ENCODE results near the gene IFITM2. TPM values are rescaled to one million over a fixed set of nuclear protein-coding genes. Genes with fewer than 3 reads are reported as not detected.

Gene IFITM2
- total and polyA plus RNA-seq, 2 of the 4 experiments (the other 2 are of a cell fraction): 31.2 to 564 TPM

DNA sequence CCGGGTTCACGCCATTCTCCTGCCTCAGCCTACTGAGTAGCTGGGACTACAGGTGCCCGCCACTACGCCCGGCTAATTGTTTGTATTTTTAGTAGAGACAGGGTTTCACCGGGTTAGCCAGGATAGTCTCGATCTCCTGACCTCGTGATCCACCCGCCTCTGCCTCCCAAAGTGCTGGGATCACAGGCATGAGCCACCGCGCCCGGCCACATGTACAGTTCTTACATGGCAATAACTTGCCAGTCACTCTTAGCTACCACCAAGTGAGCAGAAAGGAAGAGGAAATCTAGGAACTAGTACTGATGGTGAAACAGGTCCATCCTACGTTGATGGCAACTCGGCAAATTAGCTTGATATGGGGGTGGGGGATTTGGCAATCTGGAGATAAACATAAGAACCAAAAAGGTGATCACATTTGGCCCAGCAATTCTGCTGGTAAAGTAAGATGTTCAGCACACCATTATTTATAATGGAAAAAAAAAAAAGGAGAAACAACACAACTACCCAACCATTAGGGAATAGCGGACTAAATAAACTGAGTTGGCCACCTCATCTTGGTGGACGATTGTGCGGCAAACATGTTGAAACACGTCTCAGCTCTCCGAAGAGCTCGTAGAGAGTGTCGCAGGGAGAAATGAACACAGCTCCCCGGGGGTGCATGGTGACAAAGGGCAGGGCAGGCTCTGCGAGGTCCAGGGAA, 24.1 kb upstream of the IFITM2 start:
- ChIA-PET POLR2A (ENCODE audit: unreplicated experiment) (no interaction called here), CTCF (no interaction called here)
- Histone ChIP-seq H3K18ac (ENCODE audit: low read depth, low read length) (no peak overlapping the region), H2BK120ac (ENCODE audit: low read depth, low read length) (no peak overlapping the region), H3K27ac (ENCODE audit: insufficient read depth, low read length) (no peak overlapping the region), H2AFZ (replicated peaks; ENCODE audit: low read length, poor library complexity) (no peak overlapping the region), H2BK20ac (ENCODE audit: low read depth, low read length) (no peak overlapping the region), H2AK5ac (ENCODE audit: low read depth, low read length) (no peak overlapping the region), H3K4me3 (ENCODE audit: insufficient read depth, low read depth, low read length) (no peak overlapping the region), H2BK5ac (ENCODE audit: low read depth, low read length, poor library complexity, severe bottlenecking) (no peak overlapping the region), H4K91ac (ENCODE audit: insufficient read depth, low read depth, low read length) (no peak overlapping the region), H4K20me1 (ENCODE audit: insufficient read depth, low read length) (no peaks in the 10 kb centered on the region), H3K9me3 (ENCODE audit: control insufficient read depth, insufficient read depth, low read length) (no peaks in the 10 kb centered on the region), H3K14ac (replicated peaks; ENCODE audit: low read depth, low read length) (no peak overlapping the region), H3K4ac (ENCODE audit: low read depth, low read length) (no peak overlapping the region), H3K4me2 (ENCODE audit: low read depth, low read length) (no peak overlapping the region), H2BK15ac (ENCODE audit: low read depth, low read length) (no peak overlapping the region), H3K9me1 (ENCODE audit: insufficient read depth, low read length) (no peaks in the 10 kb centered on the region), H3K23ac (ENCODE audit: low read depth, low read length) (no peak overlapping the region), H3K27me3 (ENCODE audit: control insufficient read depth, insufficient read depth, low read length) (peaks cover 66% of the 10 kb centered on the region), H3K4me1 (ENCODE audit: control insufficient read depth, insufficient read depth, low read length) (peaks cover 2% of the 10 kb centered on the region; the same call in 1 of the 2 replicates), H3K9ac (ENCODE audit: low read depth, low read length) (no peak overlapping the region), H4K5ac (ENCODE audit: low read depth, low read length) (no peak overlapping the region), H3K79me1 (ENCODE audit: low read depth in 1 of 2, low read length in 2 of 2) (no peaks in the 10 kb centered on the region), H2AK9ac (replicated peaks; ENCODE audit: low read depth, low read length, poor library complexity) (no peak overlapping the region), H3K56ac (ENCODE audit: extremely low read depth, insufficient read depth, low read length) (no peak overlapping the region), H4K8ac (ENCODE audit: low read depth in 2 of 2, low read length in 2 of 2) (no peak overlapping the region), H3K36me3 (ENCODE audit: control insufficient read depth, insufficient read depth, low read length) (no peaks in the 10 kb centered on the region)
- WGBS, 2 experiments (ENCODE audit: extremely low coverage in 2 of 2, insufficient read length in 1 of 2): 100% methylated on average over 3 of the region's 23 CpGs; no CpG with 5 or more reads in 1 of the 2 experiments
- no peak for TF ChIP-seq SMC3 (IDR thresholded peaks at IDR 0.05; ENCODE audit: low read depth, low read length)
- no peak for TF ChIP-seq MAFK (IDR thresholded peaks at IDR 0.05; ENCODE audit: low read depth, low read length)
- TF ChIP-seq BHLHE40 (IDR thresholded peaks at IDR 0.05; ENCODE audit: low read depth, low read length): no peak
- TF ChIP-seq FOS (IDR thresholded peaks at IDR 0.05; ENCODE audit: low read depth, low read length): no peak
- TF ChIP-seq RCOR1 (IDR thresholded peaks at IDR 0.05; ENCODE audit: insufficient replicate concordance, low read length): no peak
- TF ChIP-seq POLR2A (IDR thresholded peaks at IDR 0.05; ENCODE audit: low read depth, low read length): no peak
- TF ChIP-seq CHD1 (IDR thresholded peaks at IDR 0.05; ENCODE audit: low read depth, low read length): no peak
- no peak for TF ChIP-seq RAD21 (IDR thresholded peaks at IDR 0.05; ENCODE audit: low read length)
- no peak for TF ChIP-seq NFE2L2 (IDR thresholded peaks at IDR 0.05; ENCODE audit: low read depth, low read length)
- TF ChIP-seq RFX5 (IDR thresholded peaks at IDR 0.05; ENCODE audit: low read depth, low read length): no peak
- no peak for TF ChIP-seq MXI1 (IDR thresholded peaks at IDR 0.05; ENCODE audit: borderline replicate concordance, low read depth, low read length)
- TF ChIP-seq, protein P1, sequence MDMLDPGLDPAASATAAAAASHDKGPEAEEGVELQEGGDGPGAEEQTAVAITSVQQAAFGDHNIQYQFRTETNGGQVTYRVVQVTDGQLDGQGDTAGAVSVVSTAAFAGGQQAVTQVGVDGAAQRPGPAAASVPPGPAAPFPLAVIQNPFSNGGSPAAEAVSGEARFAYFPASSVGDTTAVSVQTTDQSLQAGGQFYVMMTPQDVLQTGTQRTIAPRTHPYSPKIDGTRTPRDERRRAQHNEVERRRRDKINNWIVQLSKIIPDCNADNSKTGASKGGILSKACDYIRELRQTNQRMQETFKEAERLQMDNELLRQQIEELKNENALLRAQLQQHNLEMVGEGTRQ (IDR thresholded peaks at IDR 0.05; ENCODE audit: low read depth, low read length): no peak
- TF ChIP-seq, protein P2, sequence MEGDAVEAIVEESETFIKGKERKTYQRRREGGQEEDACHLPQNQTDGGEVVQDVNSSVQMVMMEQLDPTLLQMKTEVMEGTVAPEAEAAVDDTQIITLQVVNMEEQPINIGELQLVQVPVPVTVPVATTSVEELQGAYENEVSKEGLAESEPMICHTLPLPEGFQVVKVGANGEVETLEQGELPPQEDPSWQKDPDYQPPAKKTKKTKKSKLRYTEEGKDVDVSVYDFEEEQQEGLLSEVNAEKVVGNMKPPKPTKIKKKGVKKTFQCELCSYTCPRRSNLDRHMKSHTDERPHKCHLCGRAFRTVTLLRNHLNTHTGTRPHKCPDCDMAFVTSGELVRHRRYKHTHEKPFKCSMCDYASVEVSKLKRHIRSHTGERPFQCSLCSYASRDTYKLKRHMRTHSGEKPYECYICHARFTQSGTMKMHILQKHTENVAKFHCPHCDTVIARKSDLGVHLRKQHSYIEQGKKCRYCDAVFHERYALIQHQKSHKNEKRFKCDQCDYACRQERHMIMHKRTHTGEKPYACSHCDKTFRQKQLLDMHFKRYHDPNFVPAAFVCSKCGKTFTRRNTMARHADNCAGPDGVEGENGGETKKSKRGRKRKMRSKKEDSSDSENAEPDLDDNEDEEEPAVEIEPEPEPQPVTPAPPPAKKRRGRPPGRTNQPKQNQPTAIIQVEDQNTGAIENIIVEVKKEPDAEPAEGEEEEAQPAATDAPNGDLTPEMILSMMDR (conservative IDR thresholded peaks at IDR 0.05; ENCODE audit: low read depth, low read length): no peak
- TF ChIP-seq MAZ (IDR thresholded peaks at IDR 0.05; ENCODE audit: borderline replicate concordance, low read depth, low read length): no peak
- dilution Hi-C loops (cut with HindIII; ENCODE audit: low sequenced_read_pairs, unreplicated experiment): no loop called here
- intact Hi-C loops (cut with micrococcal nuclease): no loop called here
- ATAC-seq (ENCODE audit: low read depth) (no peak), DNase-seq (no peak)
- BruUV-seq (replicated peaks): no TSS peak
- in situ Hi-C loops (cut with MboI; ENCODE audit: low sequenced_read_pairs): loop anchor here (10.0 kb wide), 1 partner anchor 59 kb away; no protein-coding TSS in a partner anchor

Data from IMR-90 (cell line).